LNCAP (cell line): ENCODE results near the gene IGF2.

ENCODE experiments used
- CTCF ChIP-seq: fragments of 450-650 bp; IDR thresholded peaks from 2 replicates; pipeline ENCODE4 v1.5.1; 2017; ENCODE audit warnings: mild to moderate bottlenecking

IGF2 gene

GRCh38 chr11:2139123-2139521 is at the start of gene IGF2:
Gene IGF2 (minus strand): TSS chr11:2139389. CDS start chr11:2135523, 3,866 bp downstream.
- no peak for TF ChIP-seq CTCF

GRCh38 chr11:2188745-2189144 is 49.6 kb upstream of the IGF2 start:
- no peak for TF ChIP-seq CTCF

GRCh38 chr11:2187280-2187707 is 48.1 kb upstream of the IGF2 start:
- TF ChIP-seq CTCF: no peak

- peak; percentile 61 for TF ChIP-seq CTCF
Observed at GRCh38 chr11:2186669-2187279, 47.6 kb upstream of the IGF2 start.

GRCh38 chr11:2185324-2186085 is 46.3 kb upstream of the IGF2 start:
- no peak for TF ChIP-seq CTCF

GRCh38 chr11:2182692-2183474 is 43.7 kb upstream of the IGF2 start:
- no peak for TF ChIP-seq CTCF

GRCh38 chr11:2182075-2182474 is 42.9 kb upstream of the IGF2 start:
- TF ChIP-seq CTCF: no peak
